HepG2 (cell line): ENCODE data around the gene NHLH2. TPM values are rescaled to one million over a fixed set of nuclear protein-coding genes. Genes with fewer than 3 reads are reported as not detected.

ENCODE experiments used
- ATAC-seq: fragments of 200-7000 bp; cut with Tn5 transposase; 3 replicates; pipeline ENCODE4 v1.9.1; 2020; ENCODE audit warnings: mild to moderate bottlenecking, moderate library complexity
- BruUV-seq: library from RNA; stranded (reverse); fragments of 400-500 nt; replicated peaks from 2 replicates; lab custom pipeline; 2021; lab: Mats Ljungman, UMichigan
- CTCF ChIA-PET: fragments of 300-600 bp; formaldehyde crosslinking; extraction: SDS; loops from one replicate; lab custom pipeline; 2021; ENCODE audit warnings: low total read pairs, inconsistent platforms, low intra/inter-chr PET ratio; lab: Yijun Ruan, JAX
- POLR2A ChIA-PET: fragments of 350-600 bp; sonication (Branson Sonifier 250); formaldehyde crosslinking; loops from one replicate; lab custom pipeline; 2020; ENCODE audit warnings: antibody characterized with exemption, inconsistent platforms; lab: Yijun Ruan, JAX
- DNase-seq: peaks from one replicate; pipeline ENCODE4 v3.0.0-alpha.2; 2015; ENCODE audit warnings: low spot score
- FAIRE-seq: peaks from 3 replicates; lab custom pipeline; 2011; peaks lifted over from hg19 to GRCh38; lab: Jason Lieb, UNC
- H2AFZ ChIP-seq: one replicate; pipeline ENCODE4 v1.6.1; 2011; ENCODE audit warnings: low read length, inconsistent platforms
- H3K27ac ChIP-seq: fragments of 300-600 bp; 3 replicates; pipeline ENCODE4 v1.8.0; 2011; ENCODE audit warnings: mixed run types, mild to moderate bottlenecking, mixed read lengths, low read length, inconsistent platforms; ENCODE audit not compliant: insufficient read depth; ENCODE audit errors: extremely low read length
- H3K27me3 ChIP-seq, 2 experiments: fragments of 200-600 bp in 1 of 2; 2 replicates in 1 of 2; 3 replicates in 1 of 2; pipeline versions ENCODE4 v1.6.0 to v1.8.0; 2011; ENCODE audit warnings: low read length in 2 of 2, mild to moderate bottlenecking in 2 of 2, moderate library complexity in 2 of 2, inconsistent platforms in 1 of 2; ENCODE audit not compliant: insufficient read depth in 2 of 2, control insufficient read depth in 1 of 2
- H3K36me3 ChIP-seq, 2 experiments: fragments of 200-600 bp in 1 of 2; replicated peaks in 1 of 2; 2 replicates in 1 of 2; 3 replicates in 1 of 2; pipeline versions ENCODE4 v1.5.1 to v1.8.0; 2011; ENCODE audit warnings: low read length in 2 of 2, inconsistent platforms in 1 of 2; ENCODE audit not compliant: insufficient read depth in 2 of 2, control insufficient read depth in 1 of 2
- H3K4me1 ChIP-seq: 2 replicates; pipeline ENCODE4 v1.5.1; 2012; ENCODE audit warnings: low read length, inconsistent platforms; ENCODE audit not compliant: insufficient read depth
- H3K4me2 ChIP-seq: 2 replicates; pipeline ENCODE4 v1.6.0; 2011; ENCODE audit warnings: low read depth, low read length, inconsistent platforms
- H3K4me3 ChIP-seq, 3 experiments: fragments of 200-600 bp in 1 of 3; sonication (generic), shearing (Covaris generic) in 1 of 3; replicated peaks in 1 of 3; 2 replicates each; pipeline ENCODE4 v1.5.1; 2011 to 2016; ENCODE audit warnings: low read length in 3 of 3, inconsistent platforms in 2 of 3, low read depth in 2 of 3, mild to moderate bottlenecking in 2 of 3, control low read depth in 1 of 3, mixed read lengths in 1 of 3; ENCODE audit not compliant: insufficient read depth in 1 of 3
- H3K79me2 ChIP-seq: one replicate; pipeline ENCODE4 v1.6.1; 2011; ENCODE audit warnings: low read length, inconsistent platforms; ENCODE audit not compliant: insufficient read depth
- H3K9ac ChIP-seq: 2 replicates; pipeline ENCODE4 v1.6.0; 2011; ENCODE audit warnings: mild to moderate bottlenecking, low read depth, low read length, inconsistent platforms; ENCODE audit not compliant: insufficient read depth
- H3K9me3 ChIP-seq: 2 replicates; pipeline ENCODE4 v1.5.1; 2012; ENCODE audit warnings: mild to moderate bottlenecking, low read length
- H4K20me1 ChIP-seq: 2 replicates; pipeline ENCODE4 v1.6.0; 2011; ENCODE audit warnings: inconsistent platforms, mild to moderate bottlenecking, low read length, moderate library complexity; ENCODE audit not compliant: insufficient read depth
- ARID2 ChIP-seq: sonication (generic); formaldehyde crosslinking; IDR thresholded peaks from 2 replicates; pipeline ENCODE4 v1.8.1; 2022; ENCODE audit warnings: mild to moderate bottlenecking, missing genetic modification reagents, borderline replicate concordance
- ATF7 ChIP-seq, 2 experiments: fragments of 450-650 bp in 1 of 2; sonication (generic) in 1 of 2; formaldehyde crosslinking in 1 of 2; IDR thresholded peaks; 2 replicates each; pipeline versions ENCODE4 v1.4.0 to v1.6.1; 2016 to 2020; ENCODE audit warnings: antibody characterized with exemption in 1 of 2, mild to moderate bottlenecking in 1 of 2, missing genetic modification reagents in 1 of 2
- ELF4 ChIP-seq: sonication (generic); formaldehyde crosslinking; IDR thresholded peaks from 2 replicates; pipeline ENCODE4 v1.5.0; 2020; ENCODE audit warnings: missing genetic modification reagents, mild to moderate bottlenecking, moderate library complexity, borderline replicate concordance
- MED1 ChIP-seq: sonication (generic); formaldehyde crosslinking; IDR thresholded peaks from 2 replicates; pipeline ENCODE4 v1.4.0; 2020; ENCODE audit warnings: missing genetic modification reagents
- NCOA2 ChIP-seq: sonication (generic); formaldehyde crosslinking; IDR thresholded peaks from 2 replicates; pipeline ENCODE4 v1.8.0; 2022; ENCODE audit warnings: inconsistent platforms
- PHF5A ChIP-seq: IDR thresholded peaks from one replicate; pipeline ENCODE4 v1.6.1; 2018; ENCODE audit warnings: low read depth, missing genetic modification reagents; ENCODE audit not compliant: unreplicated experiment
- POGZ ChIP-seq: sonication (generic); formaldehyde crosslinking; IDR thresholded peaks from 2 replicates; pipeline ENCODE4 v1.4.0; 2020; ENCODE audit warnings: mild to moderate bottlenecking, missing genetic modification reagents
- RFX3 ChIP-seq: IDR thresholded peaks from 2 replicates; pipeline ENCODE4 v1.6.1; 2016; ENCODE audit warnings: missing biosample characterization, missing genetic modification reagents
- U2AF2 ChIP-seq: fragments of 200-400 bp; formaldehyde crosslinking; IDR thresholded peaks from 2 replicates; pipeline ENCODE4 v1.6.1; 2017; ENCODE audit warnings: low read depth, mild to moderate bottlenecking, low read length
- XRCC5 ChIP-seq: fragments of 200-400 bp; formaldehyde crosslinking; optimal IDR thresholded peaks from 2 replicates; pipeline ENCODE3; 2017; ENCODE audit warnings: mild to moderate bottlenecking, low read length
- ZBTB1 ChIP-seq: sonication (generic); formaldehyde crosslinking; IDR thresholded peaks from 2 replicates; pipeline ENCODE4 v1.4.0; 2020; ENCODE audit warnings: missing genetic modification reagents, borderline replicate concordance
- ZNF180 ChIP-seq: sonication (generic); formaldehyde crosslinking; IDR thresholded peaks from 2 replicates; pipeline ENCODE4 v1.4.0; 2020; ENCODE audit warnings: low read depth, missing genetic modification reagents, borderline replicate concordance
- ZNF331 ChIP-seq: sonication (generic); formaldehyde crosslinking; IDR thresholded peaks from 2 replicates; pipeline ENCODE4 v1.4.0; 2020; ENCODE audit warnings: missing genetic modification reagents
- ZNF549 ChIP-seq: sonication (generic); formaldehyde crosslinking; IDR thresholded peaks from 2 replicates; pipeline ENCODE4 v1.5.0; 2020; ENCODE audit warnings: missing genetic modification reagents
- ZNF619 ChIP-seq: sonication (generic); formaldehyde crosslinking; IDR thresholded peaks from 2 replicates; pipeline ENCODE4 v1.4.0; 2020; ENCODE audit warnings: mild to moderate bottlenecking, missing genetic modification reagents
- WGBS: methylation state at CpG from one replicate; pipeline ENCODE4 v1.1.6; 2017; ENCODE audit warnings: low lambda C conversion rate; 5-methylcytosine and 5-hydroxymethylcytosine counted together
- in situ Hi-C: cut with HindIII; loops from 2 replicates; pipeline ENCODE4 v1.10.0; 2017; ENCODE audit warnings: low pct_unique_long_range_greater_than_20kb; ENCODE audit not compliant: extremely low pct_ligation_motif_present
- intact Hi-C: fragments of 100-400 bp; cut with micrococcal nuclease; formaldehyde crosslinking; loops from one replicate; pipeline ENCODE4 v1.10.0; 2022; ENCODE audit not compliant: unreplicated experiment
- polyA plus RNA-seq, 8 experiments: library from polyadenylated mRNA; depleted of rRNA in 3 of 8; stranded (reverse) in 7 of 8; unstranded in 1 of 8; fragments of >200 nt; fragmentation: Illumina TruSeq in 4 of 8; extraction: Trizol in 4 of 8; gene quantifications; 2 replicates each; pipeline versions ENCODE4 v1.2.1 to v1.2.3, GENCODE V29; 2011 to 2016; ENCODE audit warnings: low read depth in 4 of 8, missing spikeins in 1 of 8, mixed read lengths in 1 of 8; ENCODE audit not compliant: insufficient read depth in 1 of 8
- total RNA-seq, 5 experiments: library from RNA; depleted of rRNA; stranded (reverse); fragments of >200 nt; fragmentation: Illumina TruSeq; extraction: Trizol; gene quantifications; 2 replicates each; pipeline ENCODE4 v1.2.3, GENCODE V29; 2016; ENCODE audit warnings: low read depth in 1 of 5

Gene NHLH2
- total and polyA plus RNA-seq, 2 of the 13 experiments (the other 11 are each of a cell fraction or from before 2014, with no cell fraction given), result not detected

- no peak for TF ChIP-seq ZNF180 (CRISPR knock-in tag)
- TF ChIP-seq U2AF2, result no peak
- TF ChIP-seq POGZ (CRISPR knock-in tag), result no peak
- no peak for TF ChIP-seq XRCC5
Observed at GRCh38 chr1:115839029-115839678, 1.8 kb downstream of the NHLH2 start (continued).

GRCh38 chr1:115838431-115839028 is 2.4 kb downstream of the NHLH2 start:
- Histone ChIP-seq H3K4me3 (no peak overlapping the region), H3K9ac (no peak overlapping the region), H3K9me3 (no peaks in the 10 kb centered on the region), H3K79me2 (no peaks in the 10 kb centered on the region), H3K27ac (no peak overlapping the region), H3K36me3 (no peaks in the 10 kb centered on the region), H3K4me2 (no peak overlapping the region), H2AFZ (no peak overlapping the region), H3K4me1 (no peaks in the 10 kb centered on the region), H3K27me3 (peaks cover 0 to 19% of the 10 kb centered on the region in 2 experiments; a peak in 2 of 5 replicates), H4K20me1 (no peaks in the 10 kb centered on the region)
- BruUV-seq, result no TSS peak
- CTCF ChIA-PET, result no interaction called here
- DNase-seq, result no peak
- TF ChIP-seq ZBTB1 (CRISPR knock-in tag), result no peak
- TF ChIP-seq ZNF331 (CRISPR knock-in tag), result no peak
- no peak for TF ChIP-seq MED1 (CRISPR knock-in tag)
- TF ChIP-seq ZNF619 (CRISPR knock-in tag), result no peak
- TF ChIP-seq RFX3, result no peak
- no peak for TF ChIP-seq NCOA2 (CRISPR knock-in tag)
- TF ChIP-seq PHF5A (CRISPR knock-in tag), result no peak
- TF ChIP-seq ZNF549, result no peak
- no peak for TF ChIP-seq ELF4 (CRISPR knock-in tag)
- TF ChIP-seq ATF7 (IDR thresholded peaks at IDR 0.05), result no peak
- TF ChIP-seq ATF7 (CRISPR knock-in tag; IDR thresholded peaks at IDR 0.05), result no peak
- TF ChIP-seq ARID2, result no peak
- POLR2A ChIA-PET, result no interaction called here
- in situ Hi-C loops (no loop called here), intact Hi-C loops (no loop called here)
- 90% methylated on average over 39 of the region's 67 CpGs for WGBS
- ATAC-seq, result no peak
- no peak for FAIRE-seq
